DND-41 (cell line): ENCODE results near the gene MPV17L2.

Experiments used
- ATAC-seq: fragments of 200-7000 bp; cut with Tn5 transposase; 3 replicates; pipeline ENCODE4 v1.9.1; 2021; ENCODE audit warnings: low read depth; ENCODE audit not compliant: insufficient read depth
- DNase-seq: peaks from one replicate; pipeline ENCODE4 v3.0.0-alpha.2; 2020
- H2AFZ ChIP-seq: 2 replicates; pipeline ENCODE4 v1.6.0; 2012; ENCODE audit warnings: low read depth, low read length
- H3K27ac ChIP-seq: 2 replicates; pipeline ENCODE4 v1.5.1; 2012; ENCODE audit warnings: low read length, inconsistent platforms
- H3K27me3 ChIP-seq: fragments of 200-600 bp; sonication (generic); 2 replicates; pipeline ENCODE4 v1.6.0; 2012; ENCODE audit warnings: low read length, mild to moderate bottlenecking, inconsistent platforms; ENCODE audit not compliant: insufficient read depth, poor library complexity
- H3K36me3 ChIP-seq: 2 replicates; pipeline ENCODE4 v1.5.1; 2012; ENCODE audit warnings: low read length, inconsistent platforms; ENCODE audit not compliant: insufficient read depth
- H3K4me1 ChIP-seq: 2 replicates; pipeline ENCODE4 v1.5.1; 2012; ENCODE audit warnings: mild to moderate bottlenecking, low read length; ENCODE audit not compliant: insufficient read depth
- H3K4me2 ChIP-seq: 2 replicates; pipeline ENCODE4 v1.6.0; 2012; ENCODE audit warnings: mild to moderate bottlenecking, moderate library complexity, low read length, inconsistent platforms; ENCODE audit not compliant: insufficient read depth
- H3K4me3 ChIP-seq, 2 experiments: fragments of 200-600 bp in 1 of 2; shearing (Covaris generic) in 1 of 2; 2 replicates each; pipeline ENCODE4 v1.5.1; 2012 to 2016; ENCODE audit warnings: inconsistent platforms in 2 of 2, low read length in 2 of 2, mild to moderate bottlenecking in 2 of 2, low read depth in 1 of 2, moderate library complexity in 1 of 2
- H3K79me2 ChIP-seq: 2 replicates; pipeline ENCODE4 v1.6.0; 2012; ENCODE audit warnings: low read length, inconsistent platforms; ENCODE audit not compliant: insufficient read depth
- H3K9ac ChIP-seq: 2 replicates; pipeline ENCODE4 v1.6.0; 2012; ENCODE audit warnings: low read depth, mild to moderate bottlenecking, inconsistent platforms, low read length, moderate library complexity
- H3K9me3 ChIP-seq: 2 replicates; pipeline ENCODE4 v1.5.1; 2012; ENCODE audit warnings: low read length, moderate library complexity, mild to moderate bottlenecking, inconsistent platforms; ENCODE audit not compliant: insufficient read depth, severe bottlenecking
- H4K20me1 ChIP-seq: 2 replicates; pipeline ENCODE4 v1.6.0; 2012; ENCODE audit warnings: low read length; ENCODE audit not compliant: insufficient read depth
- CTCF ChIP-seq: IDR thresholded peaks from 2 replicates; pipeline ENCODE4 v1.5.1; 2012; ENCODE audit warnings: borderline replicate concordance, low read length, moderate library complexity, mild to moderate bottlenecking; ENCODE audit not compliant: poor library complexity, severe bottlenecking; ENCODE audit errors: extremely low read depth
- EZH2 ChIP-seq: IDR thresholded peaks from 3 replicates; pipeline ENCODE4 v1.6.1; 2012; ENCODE audit warnings: borderline replicate concordance, low read depth, mild to moderate bottlenecking, moderate library complexity, low read length, inconsistent platforms; ENCODE audit not compliant: severe bottlenecking

The MPV17L2 gene

DNA sequence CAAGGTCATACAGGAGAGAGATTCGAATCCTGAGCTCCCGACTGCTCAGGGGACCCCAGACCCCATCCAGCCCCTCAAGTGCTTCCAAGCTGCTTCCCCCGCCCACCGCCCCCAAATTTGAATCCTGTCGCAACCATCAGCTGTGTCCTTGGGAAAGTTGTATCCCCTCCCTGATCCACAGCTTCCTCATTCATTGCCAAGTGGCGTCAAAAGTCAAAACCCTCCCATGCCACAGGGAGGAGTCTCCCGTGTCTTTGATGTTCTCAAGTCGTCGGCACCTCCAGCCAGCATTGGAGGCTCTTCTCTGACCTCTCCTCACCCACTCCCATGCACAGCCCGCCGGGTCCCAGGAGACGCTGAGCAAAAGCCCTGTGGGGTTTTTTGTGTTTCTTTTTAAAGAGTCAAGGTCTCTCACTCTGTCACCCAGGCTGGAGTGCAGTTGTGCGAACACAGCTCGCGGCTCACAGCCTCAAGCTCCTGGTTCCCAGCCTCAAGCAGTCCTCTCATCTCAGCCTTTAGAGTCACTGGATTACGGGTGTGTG lies 22.2 kb upstream of the MPV17L2 start:
- Histone ChIP-seq H2AFZ (no peak overlapping the region), H4K20me1 (no peaks in the 10 kb centered on the region), H3K36me3 (peaks cover 35% of the 10 kb centered on the region), H3K79me2 (no peaks in the 10 kb centered on the region), H3K4me3 (no peak overlapping the region), H3K9ac (no peak overlapping the region), H3K27me3 (peaks cover 22% of the 10 kb centered on the region), H3K4me1 (peaks cover 17% of the 10 kb centered on the region), H3K9me3 (no peaks in the 10 kb centered on the region), H3K4me2 (no peak overlapping the region), H3K27ac (no peak overlapping the region)
- no peak for DNase-seq
- ATAC-seq = no peak
- no peak for TF ChIP-seq CTCF
- no peak for TF ChIP-seq EZH2

DNA sequence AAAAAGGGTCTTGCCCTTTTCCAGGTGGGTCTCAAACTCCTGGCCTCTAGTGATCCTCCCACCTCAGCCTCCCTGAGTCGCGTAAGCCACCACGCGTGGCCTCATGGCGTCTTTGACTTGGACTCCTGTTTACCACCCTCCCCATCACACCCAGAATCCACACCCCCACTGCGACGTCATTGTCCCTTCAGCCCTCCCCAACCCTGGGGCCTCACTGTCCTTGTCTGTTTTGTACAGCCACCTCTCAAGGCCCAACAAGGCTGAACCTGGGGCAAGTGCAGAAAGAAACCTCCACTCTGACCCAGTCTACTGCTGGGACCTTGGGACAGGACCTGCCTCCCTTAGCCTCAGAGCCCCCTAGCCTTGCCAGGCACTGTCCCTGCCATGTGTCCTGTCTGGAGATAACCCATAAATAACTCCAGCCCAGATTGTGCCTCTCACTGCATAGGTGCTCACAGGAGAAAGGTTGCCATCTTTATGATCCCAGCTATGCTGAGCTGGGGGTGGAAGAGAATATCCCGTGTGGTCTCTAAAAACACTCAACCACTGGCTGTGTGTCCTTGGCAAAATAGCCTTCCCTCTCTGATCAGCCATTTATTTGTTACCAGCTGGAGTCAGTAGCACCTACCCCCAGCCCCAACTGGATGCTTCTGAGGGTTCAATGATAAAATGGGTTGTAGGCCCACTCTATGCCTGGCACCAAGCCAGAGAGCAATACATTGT lies 21.3 kb upstream of the MPV17L2 start:
- H3K4me2 ChIP-seq = no peak overlapping the region
- no peaks in the 10 kb centered on the region for H3K79me2 ChIP-seq
- H4K20me1 ChIP-seq = no peaks in the 10 kb centered on the region; the same call in 1 of the 2 replicates
- ATAC-seq = no peak
- DNase-seq = no peak
- TF ChIP-seq CTCF = no peak
- TF ChIP-seq EZH2 = no peak
- H3K9me3 ChIP-seq = no peaks in the 10 kb centered on the region
- no peak overlapping the region for H2AFZ ChIP-seq
- no peak overlapping the region for H3K4me3 ChIP-seq
- H3K36me3 ChIP-seq = peaks cover 28% of the 10 kb centered on the region
- H3K9ac ChIP-seq = no peak overlapping the region
- H3K27ac ChIP-seq = no peak overlapping the region
- peaks cover 22% of the 10 kb centered on the region for H3K27me3 ChIP-seq
- peaks cover 17% of the 10 kb centered on the region for H3K4me1 ChIP-seq

GRCh38 chr19:18172331-18173053 lies 20.5 kb upstream of the MPV17L2 start:
- H3K9ac ChIP-seq = no peak overlapping the region
- no peak overlapping the region for H3K4me3 ChIP-seq
- H3K9me3 ChIP-seq = no peaks in the 10 kb centered on the region
- H3K4me2 ChIP-seq = no peak overlapping the region
- H3K4me1 ChIP-seq = peaks cover 17% of the 10 kb centered on the region
- H3K27me3 ChIP-seq = peaks cover 22% of the 10 kb centered on the region
- no peaks in the 10 kb centered on the region for H3K79me2 ChIP-seq
- no peak overlapping the region for H2AFZ ChIP-seq
- peaks cover 21% of the 10 kb centered on the region for H3K36me3 ChIP-seq
- no peak for DNase-seq
- H4K20me1 ChIP-seq = no peaks in the 10 kb centered on the region; the same call in 1 of the 2 replicates
- H3K27ac ChIP-seq = no peak overlapping the region
- TF ChIP-seq EZH2 (no peak), CTCF (no peak)
- ATAC-seq = no peak
